GM12874 (cell line): ENCODE data around the gene SLA2.

Experiments
- TF ChIP-seq, protein P1 (sequence below): IDR thresholded peaks from 2 replicates; pipeline ENCODE4 v1.5.1; 2011; ENCODE audit warnings: low read depth, mild to moderate bottlenecking, control low read depth, low read length, moderate library complexity; ENCODE audit not compliant: insufficient read depth

SLA2 gene

GRCh38 chr20:36605399-36606157 lies 40.4 kb downstream of the SLA2 start, which contains the start of gene RAB5IF:
TSS of gene RAB5IF (plus strand) at chr20:36605779. CDS start at chr20:36605952, 173 bp downstream.
- TF ChIP-seq, protein P1, sequence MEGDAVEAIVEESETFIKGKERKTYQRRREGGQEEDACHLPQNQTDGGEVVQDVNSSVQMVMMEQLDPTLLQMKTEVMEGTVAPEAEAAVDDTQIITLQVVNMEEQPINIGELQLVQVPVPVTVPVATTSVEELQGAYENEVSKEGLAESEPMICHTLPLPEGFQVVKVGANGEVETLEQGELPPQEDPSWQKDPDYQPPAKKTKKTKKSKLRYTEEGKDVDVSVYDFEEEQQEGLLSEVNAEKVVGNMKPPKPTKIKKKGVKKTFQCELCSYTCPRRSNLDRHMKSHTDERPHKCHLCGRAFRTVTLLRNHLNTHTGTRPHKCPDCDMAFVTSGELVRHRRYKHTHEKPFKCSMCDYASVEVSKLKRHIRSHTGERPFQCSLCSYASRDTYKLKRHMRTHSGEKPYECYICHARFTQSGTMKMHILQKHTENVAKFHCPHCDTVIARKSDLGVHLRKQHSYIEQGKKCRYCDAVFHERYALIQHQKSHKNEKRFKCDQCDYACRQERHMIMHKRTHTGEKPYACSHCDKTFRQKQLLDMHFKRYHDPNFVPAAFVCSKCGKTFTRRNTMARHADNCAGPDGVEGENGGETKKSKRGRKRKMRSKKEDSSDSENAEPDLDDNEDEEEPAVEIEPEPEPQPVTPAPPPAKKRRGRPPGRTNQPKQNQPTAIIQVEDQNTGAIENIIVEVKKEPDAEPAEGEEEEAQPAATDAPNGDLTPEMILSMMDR: peak; percentile 94

- TF ChIP-seq, protein P1: no peak
Observed at GRCh38 chr20:36604952-36605398, 41.0 kb downstream of the SLA2 start.

DNA sequence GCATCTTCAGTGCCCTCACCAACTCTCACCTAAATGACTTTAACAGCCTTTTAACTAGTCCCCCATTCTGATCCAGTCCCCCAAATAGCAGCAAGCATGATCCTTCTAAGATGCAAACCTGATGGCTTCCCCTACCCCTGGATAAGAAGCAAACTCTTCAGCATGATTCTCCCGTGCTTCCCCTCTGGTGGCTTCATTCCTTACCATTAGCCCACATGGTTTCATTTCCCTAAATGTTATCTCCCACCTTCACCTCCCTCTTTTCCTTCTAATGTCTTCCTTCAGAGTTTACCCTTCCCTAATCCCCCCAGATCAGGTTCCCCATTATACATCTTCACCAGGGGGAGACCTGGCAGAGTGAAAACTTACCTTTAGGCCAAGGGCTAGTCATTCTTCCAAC lies 44.5 kb downstream of the SLA2 start:
- TF ChIP-seq, protein P1: no peak

- TF ChIP-seq, protein P1: no peak
Observed at GRCh38 chr20:36599912-36600345, 46.1 kb downstream of the SLA2 start.

DNA sequence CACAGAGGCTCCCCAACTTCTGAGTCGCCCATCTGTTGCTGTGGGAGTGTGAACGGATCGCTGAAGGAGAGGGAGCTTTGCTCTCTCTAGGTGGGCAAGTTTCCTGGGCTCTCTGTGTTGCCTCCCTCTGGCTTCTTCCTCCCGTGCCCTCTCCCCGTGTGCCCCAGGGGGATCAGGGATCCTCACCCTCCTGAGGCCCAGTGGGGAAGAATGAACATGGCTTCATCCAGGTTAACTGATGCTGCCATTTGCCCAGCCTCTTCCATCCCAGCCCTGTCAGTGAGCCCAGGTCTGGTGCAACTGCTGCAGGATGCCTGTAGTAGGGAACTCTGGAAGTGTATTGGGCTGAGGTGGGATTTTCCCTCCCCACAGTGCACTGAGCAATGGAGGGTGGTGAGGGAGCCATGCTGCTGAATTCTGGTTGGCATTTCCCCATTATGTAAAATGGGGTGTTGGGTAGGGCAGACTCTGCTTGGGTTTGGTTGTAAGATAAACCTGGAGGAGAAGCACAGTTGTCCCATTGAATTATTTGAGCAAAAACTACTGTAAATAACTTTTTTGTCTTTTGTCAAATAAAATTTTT lies 52.6 kb downstream of the SLA2 start:
- TF ChIP-seq, protein P1: no peak

DNA sequence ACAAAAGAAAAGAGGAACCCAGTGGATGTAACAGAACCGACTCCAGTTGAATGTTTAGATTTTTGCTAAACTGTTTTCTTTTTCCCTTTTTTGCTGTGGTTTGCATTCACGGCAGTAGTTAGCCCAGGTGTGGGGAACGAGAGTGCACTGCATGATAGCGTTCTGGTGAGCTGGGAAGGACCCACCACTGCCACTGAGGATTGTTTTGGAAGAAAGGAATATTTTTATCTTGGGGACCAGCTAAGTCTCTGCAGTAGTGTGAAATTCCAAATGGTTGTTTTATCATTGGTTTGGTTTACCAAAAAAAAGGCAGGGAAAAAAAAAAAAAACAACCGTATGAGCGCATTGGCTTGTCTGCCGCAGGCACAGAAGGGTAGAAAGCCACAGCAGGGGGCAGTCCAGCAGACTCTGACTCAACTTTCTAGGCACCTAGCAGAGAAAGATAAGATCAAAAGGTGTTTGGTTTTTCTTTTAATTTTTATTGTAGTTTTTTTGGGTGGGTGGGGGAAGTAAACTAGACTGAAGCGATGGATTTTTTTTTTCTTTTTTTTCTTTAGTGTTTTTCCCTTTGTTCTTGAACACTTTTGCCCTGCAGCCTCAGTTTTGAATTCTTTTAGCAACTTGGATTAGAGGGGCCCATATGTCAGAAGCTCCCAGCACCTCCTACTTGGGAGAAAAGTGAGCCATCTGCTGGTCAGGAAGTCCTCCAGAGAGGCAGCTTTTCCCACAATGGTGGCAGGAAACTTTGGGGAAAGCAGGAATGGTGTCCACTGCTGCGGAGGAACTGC lies 53.9 kb downstream of the SLA2 start:
- TF ChIP-seq, protein P1: no peak

- TF ChIP-seq, protein P1: no peak
Observed at GRCh38 chr20:36591281-36591680, 54.7 kb downstream of the SLA2 start.
